IPS-NIHi7 (cell line): ENCODE measurements around the gene TMC4.
A peak's percentile ranks its signal among the peaks of the same experiment; 100 is the strongest.
"Not testable (repeated sequence)": the region's sequence is repeated elsewhere in the genome, so short reads cannot be mapped to it uniquely, and the experiment has no call there.

Experiments
- DNase-seq: peaks from one replicate; pipeline ENCODE4 v3.0.0; 2012; ENCODE audit warnings: mixed read lengths; ENCODE audit errors: extremely low spot score

The TMC4 gene

DNA sequence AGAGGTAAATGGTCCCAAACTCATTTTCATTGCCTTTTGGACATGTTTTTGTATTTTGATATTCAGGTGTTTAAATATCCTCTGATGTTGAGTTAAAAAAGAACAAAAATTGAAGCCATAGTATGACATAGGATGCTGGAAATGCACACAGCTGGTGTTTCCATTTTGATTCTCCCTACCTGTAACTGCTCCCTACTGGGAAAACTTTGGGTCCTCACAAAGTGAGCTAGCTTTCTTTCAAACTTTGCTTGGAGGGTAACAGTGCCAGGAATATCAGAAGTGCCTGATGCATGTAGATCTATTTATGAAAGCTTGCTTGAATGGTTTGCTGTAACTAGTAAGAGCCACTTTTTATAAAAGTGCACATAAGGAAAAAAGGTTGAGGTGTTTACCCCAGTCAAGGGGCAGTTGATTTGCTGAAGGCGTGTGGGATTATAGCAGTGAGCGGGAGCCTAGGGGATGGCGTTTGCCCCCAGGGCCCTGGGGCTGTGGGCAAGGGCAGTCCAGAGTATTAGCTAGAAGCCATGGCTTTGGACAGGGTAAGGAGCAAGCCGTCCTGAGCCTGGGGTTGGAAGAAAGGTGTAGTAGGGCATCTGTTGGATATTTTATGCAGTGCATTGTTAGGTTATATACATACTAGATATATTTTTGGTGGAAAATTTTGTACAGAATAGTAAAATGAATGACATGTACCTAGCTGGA lies 32.0 kb upstream of the TMC4 start:
- no peak for DNase-seq

DNA sequence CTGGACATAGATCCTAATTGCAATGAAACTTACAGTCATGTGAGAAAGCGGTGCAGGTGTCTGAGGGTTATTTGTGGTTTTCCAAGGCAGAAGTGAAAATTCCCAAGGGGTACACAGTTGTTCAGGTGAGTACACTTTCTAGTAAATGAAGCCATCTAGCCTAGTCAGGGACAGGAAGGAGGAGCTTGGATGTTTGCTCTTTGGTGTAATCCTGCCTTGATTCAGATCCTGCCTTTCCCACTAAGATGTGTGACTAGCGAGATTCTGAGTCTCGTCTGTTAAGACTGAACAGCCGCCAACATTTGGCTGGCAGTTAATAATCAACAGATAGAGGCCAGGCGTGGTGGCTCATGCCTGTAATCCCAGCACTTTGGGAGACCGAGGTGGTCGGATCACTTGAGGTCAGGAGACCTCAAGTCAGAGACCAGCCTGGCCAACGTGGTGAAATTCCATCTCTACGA lies 30.2 kb upstream of the TMC4 start:
- DNase-seq, result no peak

DNA sequence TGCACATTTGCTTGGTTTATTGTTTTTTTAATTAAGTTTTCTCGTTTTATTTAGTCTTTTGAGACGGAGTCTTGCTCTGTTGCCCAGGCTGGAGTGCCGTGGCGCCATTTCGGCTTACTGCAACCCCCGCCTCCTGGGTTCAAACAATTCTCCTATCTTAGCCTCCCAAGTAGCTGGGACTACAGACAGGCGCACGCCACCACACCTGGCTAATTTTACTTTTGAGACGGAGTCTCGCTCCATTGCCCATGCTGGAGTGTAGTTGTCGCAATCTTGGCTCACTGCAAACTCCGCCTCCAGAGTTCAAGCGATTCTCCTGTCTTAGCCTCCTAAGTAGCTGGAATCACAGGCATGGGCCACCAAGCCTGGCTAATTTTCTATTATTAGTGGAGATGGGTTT lies 29.0 kb upstream of the TMC4 start:
- no peak for DNase-seq

DNA sequence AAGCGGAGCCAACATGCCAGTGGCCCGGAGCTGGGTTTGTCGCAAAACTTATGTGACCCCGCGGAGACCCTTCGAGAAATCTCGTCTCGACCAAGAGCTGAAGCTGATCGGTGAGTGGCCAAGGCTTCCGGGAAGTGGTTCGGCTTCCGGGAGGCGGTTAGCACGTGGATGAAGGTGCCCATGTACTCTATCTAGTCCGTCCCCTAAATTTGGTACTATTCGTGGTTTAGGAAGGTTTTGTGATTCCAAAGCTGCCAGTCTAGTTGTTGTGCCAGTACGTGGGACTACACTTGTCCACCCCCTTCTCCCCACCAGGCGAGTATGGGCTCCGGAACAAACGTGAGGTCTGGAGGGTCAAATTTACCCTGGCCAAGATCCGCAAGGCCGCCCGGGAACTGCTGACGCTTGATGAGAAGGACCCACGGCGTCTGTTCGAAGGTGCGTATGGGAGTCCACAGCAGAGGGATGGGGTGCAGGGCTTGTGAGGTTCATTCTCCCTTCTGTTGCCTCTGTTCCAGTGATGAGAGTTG lies 28.3 kb upstream of the TMC4 start:
- DNase-seq, result no peak

DNA sequence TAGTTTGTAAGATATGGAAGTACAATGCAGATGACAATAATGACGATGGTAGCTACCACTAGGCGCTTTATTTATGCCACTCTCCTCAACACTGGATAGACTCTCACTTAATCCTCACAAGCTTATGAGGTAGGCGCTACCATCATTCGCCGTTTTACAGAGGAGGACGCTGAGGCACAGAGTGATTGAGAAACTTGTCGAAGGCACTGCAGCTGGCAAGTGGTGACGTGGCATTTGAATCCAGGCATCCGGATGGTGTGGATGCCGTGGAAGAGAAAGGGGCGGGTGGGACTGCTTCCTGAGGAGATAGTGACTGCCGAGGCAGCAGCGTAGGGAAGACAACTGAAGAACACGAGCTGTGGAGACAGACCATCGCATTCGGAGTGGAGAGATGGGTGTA lies 26.4 kb upstream of the TMC4 start:
- DNase-seq, result no peak

DNA sequence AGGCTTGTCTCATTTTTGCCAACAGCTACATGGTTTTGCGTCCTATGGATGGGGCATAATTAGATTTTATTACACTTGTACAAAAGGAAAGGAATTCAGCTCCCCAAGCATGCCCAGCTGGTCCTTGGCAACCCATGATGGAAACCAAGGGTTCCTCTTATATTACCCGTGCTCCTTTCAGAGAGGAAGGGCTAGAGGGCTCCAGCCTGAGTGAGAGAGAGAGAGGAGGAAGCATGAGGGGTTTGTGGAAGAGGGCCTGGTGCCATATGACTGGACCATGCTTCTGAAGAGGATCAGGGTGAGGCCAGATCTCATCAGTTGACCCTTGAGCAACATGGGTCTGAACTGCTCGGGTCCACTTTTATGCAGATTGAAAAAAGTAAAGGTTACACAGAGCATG lies 24.2 kb upstream of the TMC4 start:
- DNase-seq, result no peak

DNA sequence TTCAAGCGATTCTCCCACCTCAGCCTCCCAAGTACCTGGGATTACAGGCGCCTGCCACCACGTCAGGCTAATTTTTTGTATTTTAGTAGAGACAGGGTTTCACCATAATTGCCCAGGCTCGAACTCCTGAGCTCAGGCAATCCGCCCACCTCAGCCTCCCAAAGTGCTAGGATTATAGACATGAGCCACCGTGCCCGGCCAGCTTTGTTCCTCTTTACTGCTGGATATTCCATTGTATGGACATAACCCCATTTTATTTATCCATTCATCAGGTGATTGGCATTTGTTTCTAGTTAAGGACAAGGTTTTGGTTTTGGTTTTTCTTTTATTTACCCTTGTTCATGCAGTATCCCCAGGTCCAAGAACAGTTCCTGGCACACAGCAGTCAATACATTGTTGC lies 23.6 kb upstream of the TMC4 start:
- no peak for DNase-seq

DNA sequence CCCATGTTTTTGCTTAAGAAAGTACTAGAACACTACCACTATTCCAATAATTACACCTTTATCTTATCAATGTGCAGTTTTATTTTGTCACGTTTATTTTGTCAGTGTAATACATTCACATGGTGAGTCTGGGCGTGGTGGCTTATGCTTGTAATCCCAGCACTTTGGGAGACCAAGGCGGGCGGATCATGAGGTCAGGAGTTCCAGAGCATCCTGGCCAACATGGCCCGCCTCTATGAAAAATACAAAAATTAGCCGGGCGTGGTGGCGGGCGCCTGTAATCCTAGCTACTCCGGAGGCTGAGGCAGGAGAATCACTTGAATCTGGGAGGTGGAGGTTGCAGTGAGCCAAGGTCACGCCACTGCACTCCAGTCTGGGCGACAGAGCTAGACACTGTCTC lies 21.5 kb upstream of the TMC4 start:
- DNase-seq, result not testable (repeated sequence)

DNA sequence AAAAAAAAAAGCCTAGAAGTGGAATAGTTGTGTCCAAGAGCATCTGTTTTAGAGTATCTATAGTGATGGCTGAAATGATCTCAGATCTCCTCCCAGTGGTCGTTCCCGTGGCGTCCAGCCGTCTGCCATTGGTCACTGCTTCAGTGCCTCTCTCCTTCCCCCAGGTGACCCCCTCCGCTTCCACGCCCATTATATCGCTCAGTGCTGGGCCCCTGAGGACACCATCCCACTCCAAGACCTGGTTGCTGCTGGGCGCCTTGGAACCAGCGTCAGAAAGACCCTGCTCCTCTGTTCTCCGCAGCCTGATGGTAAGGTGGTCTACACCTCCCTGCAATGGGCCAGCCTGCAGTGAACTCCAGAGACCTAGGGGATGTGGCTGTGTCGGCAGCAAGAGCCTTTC lies 20.1 kb upstream of the TMC4 start:
- DNase-seq, result no peak

DNA sequence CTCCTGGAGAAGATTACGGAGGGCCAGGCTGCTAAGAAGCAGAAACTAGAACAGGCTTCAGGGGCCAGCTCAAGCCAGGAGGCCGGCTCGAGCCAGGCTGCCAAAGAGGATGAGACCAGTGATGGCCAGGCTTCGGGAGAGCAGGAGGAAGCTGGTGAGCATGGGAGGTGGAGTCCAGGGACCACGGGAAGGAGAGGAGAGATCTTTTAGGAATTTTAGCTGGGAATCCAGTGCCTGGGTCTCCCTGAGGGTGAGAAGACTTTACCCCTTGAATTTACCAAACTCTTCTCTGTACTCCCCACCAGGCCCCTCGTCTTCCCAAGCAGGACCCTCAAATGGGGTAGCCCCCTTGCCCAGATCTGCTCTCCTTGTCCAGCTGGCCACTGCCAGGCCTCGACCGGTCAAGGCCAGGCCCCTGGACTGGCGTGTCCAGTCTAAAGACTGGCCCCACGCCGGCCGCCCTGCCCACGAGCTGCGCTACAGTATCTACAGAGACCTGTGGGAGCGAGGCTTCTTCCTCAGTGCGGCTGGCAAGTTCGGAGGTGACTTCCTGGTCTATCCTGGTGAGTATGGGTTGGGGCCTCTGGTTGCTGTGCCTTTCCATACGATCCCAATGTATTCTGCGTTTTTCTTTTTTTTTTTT lies 19.0 kb upstream of the TMC4 start:
- DNase-seq, result no peak

DNA sequence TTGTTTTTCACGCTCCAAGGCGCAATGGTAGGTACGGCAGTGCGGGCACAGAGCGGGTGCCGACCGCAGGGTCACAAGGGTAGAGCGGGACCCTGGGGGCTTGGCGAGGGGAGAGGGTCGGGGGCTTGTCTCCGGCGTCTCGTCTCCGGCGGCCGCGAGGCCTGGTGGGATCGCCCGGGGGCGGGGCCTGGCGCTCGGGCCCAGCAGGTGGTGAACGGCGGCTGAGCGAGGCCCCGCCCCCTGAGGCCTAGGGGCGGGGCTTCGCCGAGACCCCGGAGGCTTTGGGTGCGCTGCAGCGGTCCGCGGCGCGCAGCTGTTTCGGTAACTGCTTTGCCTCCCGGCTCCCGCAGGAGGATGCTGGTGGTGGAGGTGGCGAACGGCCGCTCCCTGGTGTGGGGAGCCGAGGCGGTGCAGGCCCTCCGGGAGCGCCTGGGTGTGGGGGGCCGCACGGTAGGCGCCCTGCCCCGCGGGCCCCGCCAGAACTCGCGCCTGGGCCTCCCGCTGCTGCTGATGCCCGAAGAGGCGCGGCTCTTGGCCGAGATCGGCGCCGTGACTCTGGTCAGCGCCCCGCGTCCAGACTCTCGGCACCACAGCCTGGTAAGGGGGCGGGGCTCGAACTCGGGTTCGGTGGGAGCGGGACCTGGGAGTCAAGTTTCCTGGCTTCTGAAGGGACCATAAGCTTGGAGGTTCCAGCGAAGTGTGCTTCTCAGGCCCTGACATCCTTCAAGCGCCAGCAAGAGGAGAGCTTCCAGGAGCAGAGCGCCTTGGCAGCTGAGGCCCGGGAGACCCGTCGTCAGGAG lies 18.3 kb upstream of the TMC4 start, which contains the start of gene TSEN34:
Gene TSEN34 (plus strand): TSS at position 298 of the 800 bp plus-strand sequence. CDS start 57 bp downstream, at position 355.
- DNase-seq, result peak; percentile 61

DNA sequence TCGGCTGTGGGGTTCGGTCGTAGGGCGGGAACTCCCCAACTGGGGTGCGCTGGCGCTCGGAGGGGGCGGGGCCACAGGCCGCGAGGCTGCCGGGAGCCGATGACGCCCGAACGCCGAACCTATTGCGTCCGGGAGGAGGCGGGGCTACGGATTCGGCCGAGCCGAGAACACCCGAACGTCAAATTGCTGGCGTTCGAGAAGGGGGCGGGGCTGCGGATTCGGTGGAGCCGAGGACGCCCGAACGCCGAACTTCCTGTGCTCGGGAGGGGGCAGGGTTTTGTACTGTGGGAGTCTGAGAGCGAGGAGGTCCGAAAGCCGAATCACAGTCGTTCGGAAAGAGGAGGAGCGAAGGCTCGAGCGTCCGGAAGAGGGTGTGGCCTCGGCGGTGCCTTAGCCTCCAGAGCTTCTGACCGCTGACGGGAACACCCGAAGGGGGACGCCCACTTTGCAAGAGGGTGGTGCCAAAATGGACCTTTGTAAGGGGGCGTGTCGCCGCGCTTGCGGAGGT lies 17.6 kb upstream of the TMC4 start:
- DNase-seq, result peak; percentile 76

DNA sequence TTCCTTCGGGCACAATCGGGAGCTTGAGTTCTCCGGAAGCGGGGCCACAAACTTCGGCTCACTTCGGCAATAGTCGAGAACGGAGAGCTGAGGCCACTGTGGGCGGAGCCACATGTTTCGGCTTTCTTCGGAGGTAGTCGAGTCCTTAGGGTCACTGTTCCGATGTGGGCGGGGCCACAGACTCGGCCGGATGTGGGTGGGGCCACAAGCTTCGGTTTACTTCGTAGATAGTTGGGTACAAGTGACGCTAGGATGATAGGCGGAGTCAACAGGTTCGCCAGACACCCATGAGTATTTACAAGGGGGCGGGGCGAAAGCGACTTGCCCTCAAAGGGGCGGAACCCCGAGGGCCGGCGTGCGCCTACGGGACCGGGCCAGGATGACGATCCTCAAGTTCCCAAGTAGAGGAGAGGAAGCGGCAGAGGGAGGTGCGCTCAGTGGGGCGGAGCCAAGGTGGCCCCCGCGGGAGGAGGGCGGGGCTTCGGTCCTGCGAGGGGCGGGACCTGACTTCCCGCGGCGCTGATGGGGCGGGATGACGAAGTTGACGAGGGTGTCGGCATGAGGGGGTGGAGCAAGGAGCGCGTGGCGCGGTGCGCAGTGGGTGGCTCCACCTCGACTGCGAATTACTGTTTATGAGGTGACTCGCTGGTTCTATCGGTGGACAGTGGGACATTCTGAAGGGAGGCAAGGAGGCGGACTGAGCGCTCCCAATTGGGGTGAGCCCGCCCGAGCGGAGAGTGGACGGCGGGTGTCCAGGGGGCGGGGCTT lies 17.0 kb upstream of the TMC4 start:
- peak; percentile 89 for DNase-seq

DNA sequence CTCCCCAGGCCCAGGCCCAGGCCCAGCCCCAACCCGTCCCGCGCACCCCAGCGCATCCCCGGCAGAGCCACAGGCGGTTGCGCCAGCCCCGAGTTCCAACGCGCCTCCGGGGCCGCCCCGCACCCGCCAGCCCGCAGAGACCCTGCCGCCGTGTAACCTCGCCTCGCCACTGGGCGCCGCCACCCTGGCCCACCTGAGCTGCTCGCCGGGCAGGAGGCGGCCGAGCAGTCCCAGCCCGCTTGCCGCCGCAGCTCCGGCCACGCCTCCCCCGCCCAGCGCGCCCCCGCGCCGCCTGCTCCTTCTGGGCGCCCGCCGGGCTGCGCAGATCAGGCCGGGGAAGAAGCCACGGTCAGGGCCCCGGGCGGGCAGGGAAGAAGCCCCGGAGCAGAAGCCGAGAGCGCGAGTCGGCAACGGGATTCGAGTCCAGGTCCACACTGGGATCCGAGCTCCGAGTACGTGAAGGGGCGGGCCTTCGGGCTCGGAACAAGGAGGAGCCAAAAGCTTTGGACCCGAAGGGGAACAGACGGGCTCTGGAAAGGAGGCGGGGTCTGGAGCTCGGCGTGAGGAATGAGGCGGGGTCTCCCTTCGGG lies 16.3 kb upstream of the TMC4 start, which contains the start of gene MBOAT7:
Gene MBOAT7 (minus strand): TSS at position 436 of the 590 bp plus-strand sequence. CDS start 1,072 bp downstream, outside the sequence.
- DNase-seq, result no peak

DNA sequence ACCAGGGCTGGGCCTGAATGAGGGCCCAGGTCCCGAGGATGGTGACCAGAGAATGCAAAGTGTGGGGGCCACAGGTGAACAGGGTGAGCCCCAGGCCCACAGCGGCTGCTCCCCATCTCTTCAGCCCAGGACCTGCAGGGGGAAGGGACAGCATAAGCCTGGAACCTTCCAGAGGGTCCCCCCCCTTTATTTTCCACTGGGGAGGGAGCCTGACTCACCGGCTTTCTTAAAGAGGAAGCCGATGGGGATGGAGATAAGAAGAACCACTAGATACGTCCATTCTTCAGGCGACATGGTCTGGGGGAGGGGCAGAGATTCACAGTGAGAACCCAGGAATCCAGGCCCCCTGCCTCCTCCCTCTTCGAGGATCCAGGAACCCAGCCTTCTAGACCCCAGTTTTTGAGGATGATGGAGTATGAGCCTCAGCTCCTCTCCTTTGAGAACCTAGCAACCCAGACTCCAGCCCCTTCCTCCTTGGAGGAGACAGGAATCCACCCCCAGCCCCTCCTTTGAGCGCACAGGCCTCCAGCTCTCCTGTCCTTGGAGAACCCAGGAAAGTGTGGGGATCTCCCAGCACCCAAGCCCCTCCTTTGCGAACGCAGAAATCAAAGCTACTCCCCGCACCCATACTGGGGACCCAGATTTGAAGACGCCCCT lies 15.4 kb upstream of the TMC4 start:
- no peak for DNase-seq

DNA sequence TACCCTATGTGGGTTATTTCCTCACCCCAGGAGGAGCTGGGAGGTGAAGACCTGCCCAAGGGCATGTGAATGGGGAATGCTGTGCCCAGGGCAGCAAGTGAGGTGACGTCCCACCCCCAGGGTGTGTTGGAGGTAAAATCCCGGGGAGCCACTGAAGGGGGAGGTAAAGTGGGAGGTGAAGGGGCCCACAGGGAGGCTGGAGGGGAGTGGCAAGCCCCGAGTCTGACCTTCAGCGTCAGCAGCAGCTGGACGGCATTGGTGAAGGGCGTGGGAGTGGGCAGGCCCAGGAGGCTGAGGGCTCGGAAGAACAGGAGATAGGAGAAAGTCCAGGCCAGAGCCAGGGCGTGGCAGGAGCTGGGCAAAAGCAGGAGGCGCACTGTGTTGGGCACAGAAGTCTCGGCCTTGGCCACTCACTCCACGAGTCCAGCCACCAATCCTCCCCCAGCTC lies 14.0 kb upstream of the TMC4 start:
- DNase-seq, result no peak

DNA sequence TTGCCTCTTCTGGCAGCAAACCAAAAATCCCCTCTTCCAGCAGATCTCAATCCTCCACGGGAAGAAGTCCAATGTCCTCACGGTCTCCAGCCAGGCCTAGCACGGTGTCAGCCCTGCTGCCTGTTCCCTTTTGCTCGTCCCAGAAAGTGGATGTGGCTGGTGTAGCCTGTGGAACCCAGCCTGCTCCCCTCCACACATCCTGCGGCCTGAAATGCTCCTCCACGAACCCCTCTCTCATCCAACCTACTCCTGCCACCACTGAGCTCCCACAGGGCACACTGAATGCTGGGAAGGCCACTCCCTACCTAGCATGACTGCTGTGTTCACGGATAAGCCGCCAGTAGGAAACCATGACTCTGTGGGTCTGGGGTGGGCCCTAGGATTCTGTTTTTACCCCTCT lies 13.4 kb upstream of the TMC4 start:
- DNase-seq, result no peak

DNA sequence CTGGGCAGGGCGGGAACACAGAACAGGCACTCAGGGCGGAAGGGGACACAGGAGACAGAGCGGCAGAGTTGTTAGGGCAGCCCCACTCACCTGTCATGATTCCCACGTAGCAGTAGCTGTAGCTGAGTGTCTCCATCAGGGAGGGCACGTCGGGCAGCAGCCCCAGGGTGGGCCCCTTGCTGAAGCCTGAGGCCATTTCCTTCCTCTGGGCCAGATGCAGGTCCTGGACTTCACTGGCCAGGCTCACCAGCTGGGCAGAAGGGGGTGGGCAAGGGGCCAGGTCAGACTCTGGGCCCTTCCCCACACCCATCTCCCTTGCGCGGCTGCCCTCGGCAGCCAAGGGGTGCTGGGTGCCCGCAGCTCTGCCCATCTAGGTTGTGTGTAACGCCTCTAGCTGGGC lies 10.5 kb upstream of the TMC4 start:
- no peak for DNase-seq

DNA sequence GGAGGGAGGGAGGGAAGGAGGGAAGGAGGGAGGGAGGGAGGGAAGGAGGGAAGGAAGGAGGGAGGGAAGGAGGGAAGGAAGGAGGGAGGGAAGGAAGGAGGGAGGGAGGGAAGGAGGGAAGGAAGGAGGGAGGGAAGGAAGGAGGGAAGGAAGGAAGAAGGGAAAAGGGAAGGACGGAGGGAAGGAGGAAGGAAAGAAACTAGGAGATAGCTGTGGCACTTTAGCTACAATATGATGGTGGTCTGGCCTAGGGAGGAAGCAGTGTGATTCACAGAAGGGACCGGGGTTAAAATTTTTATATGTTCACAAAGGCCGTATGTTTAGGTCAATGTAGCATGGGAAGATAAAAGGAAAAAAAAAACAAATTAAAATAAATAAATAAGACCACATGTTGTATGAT lies 8.9 kb upstream of the TMC4 start:
- not testable (repeated sequence) for DNase-seq

DNA sequence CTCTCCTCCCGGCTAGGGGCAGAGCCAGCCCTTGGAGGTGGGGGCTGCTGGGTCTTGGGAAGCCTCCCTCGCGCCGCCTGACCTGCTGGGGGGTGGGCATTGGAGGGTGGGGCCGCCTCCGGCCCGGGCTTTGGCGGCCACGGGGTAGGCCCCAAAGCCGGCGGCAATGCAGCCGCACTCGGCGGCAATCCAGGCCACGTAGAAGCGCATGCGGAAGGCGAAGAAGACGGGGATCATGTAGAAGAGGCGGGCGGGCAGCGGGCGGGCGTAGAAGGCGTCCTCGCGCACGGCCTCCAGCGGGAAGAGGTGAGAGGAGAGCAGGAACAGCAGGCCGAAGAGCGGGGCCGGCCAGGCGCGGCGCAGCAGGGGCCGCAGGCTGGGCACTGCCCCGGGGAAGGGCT lies 7.7 kb upstream of the TMC4 start:
- no peak for DNase-seq
